CD4-positive, alpha-beta T cell (primary cell): ENCODE measurements around the gene RUNX1. TPM values are rescaled to one million over a fixed set of nuclear protein-coding genes. Genes with fewer than 3 reads are reported as not detected.

ENCODE experiments used
- ATAC-seq: fragments of 200-7000 bp; cut with Tn5 transposase; one replicate; pipeline ENCODE4 v1.10.0; 2022; ENCODE audit warnings: mild to moderate bottlenecking; ENCODE audit not compliant: poor library complexity
- CTCF ChIA-PET: fragments of 350-600 bp; sonication (Branson Sonifier 250); formaldehyde crosslinking; loops from one replicate; lab custom pipeline; 2021; ENCODE audit warnings: antibody characterized with exemption, inconsistent platforms; lab: Charles Lee
- POLR2A ChIA-PET: fragments of 350-600 bp; sonication (Branson Sonifier 250); formaldehyde crosslinking; loops from one replicate; lab custom pipeline; 2021; ENCODE audit warnings: antibody characterized with exemption, inconsistent platforms; lab: Charles Lee
- DNase-seq, 14 experiments: peaks; one replicate each; pipeline ENCODE4 v3.0.0-alpha.2; 2013 to 2020; ENCODE audit warnings: mixed read lengths in 2 of 14
- H3K27ac ChIP-seq, 2 donors: one replicate each; pipeline versions ENCODE4 v1.5.1 to v1.7.0; 2013; ENCODE audit warnings: low read length in 2 of 2, low read depth in 1 of 2, mild to moderate bottlenecking in 1 of 2
- H3K27me3 ChIP-seq, 2 experiments: 1 replicate in 1 of 2; 2 replicates in 1 of 2; pipeline versions ENCODE4 v1.6.1 to v1.7.0; 2013; ENCODE audit warnings: low read length in 2 of 2, control low read depth in 1 of 2, mild to moderate bottlenecking in 1 of 2, moderate library complexity in 1 of 2; ENCODE audit not compliant: insufficient read depth in 2 of 2, control insufficient read depth in 1 of 2
- H3K36me3 ChIP-seq: one replicate; pipeline ENCODE4 v1.6.1; 2013; ENCODE audit warnings: low read length, control low read depth; ENCODE audit not compliant: insufficient read depth
- H3K4me1 ChIP-seq: one replicate; pipeline ENCODE4 v1.6.1; 2013; ENCODE audit warnings: low read length, control low read depth; ENCODE audit not compliant: insufficient read depth
- H3K4me3 ChIP-seq: one replicate; pipeline ENCODE4 v1.5.1; 2013; ENCODE audit warnings: mild to moderate bottlenecking, low read length, moderate library complexity
- H3K9me3 ChIP-seq, 2 experiments: 1 replicate in 1 of 2; 2 replicates in 1 of 2; pipeline versions ENCODE4 v1.6.1 to v1.7.0; 2013; ENCODE audit warnings: low read length in 2 of 2, mild to moderate bottlenecking in 2 of 2, control low read depth in 1 of 2, moderate library complexity in 1 of 2; ENCODE audit not compliant: control insufficient read depth in 1 of 2, insufficient read depth in 1 of 2
- H3K27ac Mint-ChIP-seq: one replicate; pipeline ENCODE4 v1.8.0; 2020; ENCODE audit warnings: mixed read lengths
- H3K27me3 Mint-ChIP-seq: one replicate; pipeline ENCODE4 v1.8.0; 2021; ENCODE audit warnings: mixed read lengths
- H3K36me3 Mint-ChIP-seq: one replicate; pipeline ENCODE4 v1.8.0; 2021; ENCODE audit warnings: low read depth, mixed read lengths
- H3K4me1 Mint-ChIP-seq: one replicate; pipeline ENCODE4 v1.8.0; 2021; ENCODE audit warnings: low read depth, mixed read lengths
- H3K4me3 Mint-ChIP-seq: one replicate; pipeline ENCODE4 v1.8.0; 2020; ENCODE audit warnings: mild to moderate bottlenecking, mixed read lengths
- H3K9me3 Mint-ChIP-seq: one replicate; pipeline ENCODE4 v1.8.0; 2020; ENCODE audit warnings: mixed read lengths
- intact Hi-C, 2 experiments: fragments of 100-400 bp; cut with DNase I in 1 of 2; cut with micrococcal nuclease in 1 of 2; formaldehyde crosslinking; loops; one replicate each; pipeline versions ENCODE4 v1.15.1 to v1.9.0; 2023 to 2025; cut with DNase I, micrococcal nuclease
- total RNA-seq, 174 experiments: library from RNA in 2 of 174; stranded (reverse) in 2 of 174; gene quantifications; one replicate each; pipeline ENCODE4 v1.2.3 and lab custom pipeline; 2021 to 2026
- TF ChIP-seq, protein P1 (sequence below): fragments of 200-600 bp; IDR thresholded peaks from one replicate; pipeline ENCODE4 v1.8.0; 2022; ENCODE audit warnings: antibody characterized with exemption, mild to moderate bottlenecking

Gene RUNX1
- total RNA-seq, 2 experiments from 2014 or later = 71.7 to 74.3 TPM

DNA sequence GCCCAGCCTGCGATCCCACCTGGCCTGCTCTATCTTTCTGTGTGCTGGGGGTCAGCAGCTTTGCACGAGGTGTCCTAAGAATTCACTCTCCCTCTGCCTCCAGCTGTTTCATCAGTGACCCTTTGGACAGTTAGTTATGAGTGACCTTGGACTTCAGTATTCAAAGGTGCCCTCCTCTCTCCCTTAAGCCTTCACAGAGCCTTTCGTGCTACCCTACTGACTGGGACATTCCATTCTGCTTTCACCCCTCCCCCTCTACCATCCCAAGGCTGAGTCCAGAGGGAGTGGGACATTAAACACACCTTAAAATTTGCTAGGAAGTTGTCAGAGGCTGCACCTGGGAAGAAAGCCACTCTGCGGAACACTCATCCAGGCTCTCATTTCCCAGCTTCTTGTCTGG lies 208.4 kb downstream of the RUNX1 start:
- Mint-ChIP-seq H3K9me3 (no peaks in the 10 kb centered on the region), H3K36me3 (peaks cover 92% of the 10 kb centered on the region), H3K27me3 (no peaks in the 10 kb centered on the region), H3K4me1 (peaks cover 63% of the 10 kb centered on the region), H3K27ac (peak overlapping the region; percentile 57), H3K4me3 (no peak overlapping the region)
- H3K4me3 ChIP-seq = no peak overlapping the region
- no peaks in the 10 kb centered on the region for H3K9me3 ChIP-seq
- no peak overlapping the region for H3K27ac ChIP-seq
- H3K36me3 ChIP-seq = peaks cover 60% of the 10 kb centered on the region
- H3K4me1 ChIP-seq = peaks cover 31% of the 10 kb centered on the region
- intact Hi-C loops = no loop called here
- DNase-seq = no peak
- no peak for ATAC-seq
- ChIA-PET POLR2A (no interaction called here), CTCF (no interaction called here)
- H3K27me3 ChIP-seq = no peaks in the 10 kb centered on the region
- TF ChIP-seq, protein P1, sequence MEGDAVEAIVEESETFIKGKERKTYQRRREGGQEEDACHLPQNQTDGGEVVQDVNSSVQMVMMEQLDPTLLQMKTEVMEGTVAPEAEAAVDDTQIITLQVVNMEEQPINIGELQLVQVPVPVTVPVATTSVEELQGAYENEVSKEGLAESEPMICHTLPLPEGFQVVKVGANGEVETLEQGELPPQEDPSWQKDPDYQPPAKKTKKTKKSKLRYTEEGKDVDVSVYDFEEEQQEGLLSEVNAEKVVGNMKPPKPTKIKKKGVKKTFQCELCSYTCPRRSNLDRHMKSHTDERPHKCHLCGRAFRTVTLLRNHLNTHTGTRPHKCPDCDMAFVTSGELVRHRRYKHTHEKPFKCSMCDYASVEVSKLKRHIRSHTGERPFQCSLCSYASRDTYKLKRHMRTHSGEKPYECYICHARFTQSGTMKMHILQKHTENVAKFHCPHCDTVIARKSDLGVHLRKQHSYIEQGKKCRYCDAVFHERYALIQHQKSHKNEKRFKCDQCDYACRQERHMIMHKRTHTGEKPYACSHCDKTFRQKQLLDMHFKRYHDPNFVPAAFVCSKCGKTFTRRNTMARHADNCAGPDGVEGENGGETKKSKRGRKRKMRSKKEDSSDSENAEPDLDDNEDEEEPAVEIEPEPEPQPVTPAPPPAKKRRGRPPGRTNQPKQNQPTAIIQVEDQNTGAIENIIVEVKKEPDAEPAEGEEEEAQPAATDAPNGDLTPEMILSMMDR = no peak

DNA sequence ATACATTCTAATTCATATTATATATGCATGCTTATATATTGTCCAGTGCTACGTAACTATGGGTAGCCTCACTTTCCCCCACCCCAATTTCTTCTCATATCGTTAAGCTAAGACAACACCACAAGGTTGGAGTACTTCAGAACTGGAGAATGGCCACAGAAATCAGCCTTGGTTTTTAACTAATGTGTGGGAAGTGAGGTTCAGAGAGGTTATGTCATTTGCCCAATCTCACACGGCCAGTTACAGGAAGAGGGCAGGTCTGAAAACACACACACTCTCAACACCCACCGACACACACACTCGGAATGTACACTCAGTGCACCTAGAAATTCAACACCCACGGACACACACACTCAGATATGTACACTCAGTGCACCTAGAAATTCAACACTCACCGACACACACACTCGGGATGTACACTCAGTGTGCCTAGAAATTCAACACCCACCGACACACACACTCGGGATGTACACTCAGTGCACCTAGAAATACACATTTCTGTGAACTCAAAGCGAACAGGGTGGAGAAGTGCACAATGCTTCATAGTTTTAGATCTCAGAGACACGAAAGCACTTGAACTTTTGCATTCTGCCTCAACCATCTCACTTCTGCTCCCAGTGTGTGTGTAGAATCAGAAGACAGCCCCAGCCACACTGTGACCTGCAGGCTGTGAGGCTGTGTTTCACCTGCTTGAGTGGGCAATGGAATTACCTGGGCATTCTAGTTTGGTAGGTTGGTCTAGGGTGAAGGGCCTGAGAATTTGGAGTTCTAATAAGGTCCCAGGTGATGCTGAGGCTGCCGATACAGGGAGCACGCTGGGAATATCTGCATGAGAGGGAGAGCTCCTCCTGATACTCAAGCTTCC lies 209.9 kb downstream of the RUNX1 start:
- peaks cover 60% of the 10 kb centered on the region for H3K4me1 Mint-ChIP-seq
- CTCF ChIA-PET = no interaction called here
- intact Hi-C loops = no loop called here
- TF ChIP-seq, protein P1 = no peak
- H3K36me3 Mint-ChIP-seq = peaks cover 92% of the 10 kb centered on the region
- H3K9me3 ChIP-seq = no peaks in the 10 kb centered on the region
- peaks cover 33% of the 10 kb centered on the region for H3K4me1 ChIP-seq
- no peaks in the 10 kb centered on the region for H3K27me3 ChIP-seq
- no peak overlapping the region for H3K4me3 ChIP-seq
- H3K27ac ChIP-seq = no peak overlapping the region
- DNase-seq = no peak
- no peaks in the 10 kb centered on the region for H3K9me3 Mint-ChIP-seq
- ATAC-seq = no peak
- POLR2A ChIA-PET = no interaction called here
- peak overlapping the region; percentile 57 for H3K27ac Mint-ChIP-seq
- peaks cover 61% of the 10 kb centered on the region for H3K36me3 ChIP-seq
- H3K27me3 Mint-ChIP-seq = no peaks in the 10 kb centered on the region
- H3K4me3 Mint-ChIP-seq = no peak overlapping the region

DNA sequence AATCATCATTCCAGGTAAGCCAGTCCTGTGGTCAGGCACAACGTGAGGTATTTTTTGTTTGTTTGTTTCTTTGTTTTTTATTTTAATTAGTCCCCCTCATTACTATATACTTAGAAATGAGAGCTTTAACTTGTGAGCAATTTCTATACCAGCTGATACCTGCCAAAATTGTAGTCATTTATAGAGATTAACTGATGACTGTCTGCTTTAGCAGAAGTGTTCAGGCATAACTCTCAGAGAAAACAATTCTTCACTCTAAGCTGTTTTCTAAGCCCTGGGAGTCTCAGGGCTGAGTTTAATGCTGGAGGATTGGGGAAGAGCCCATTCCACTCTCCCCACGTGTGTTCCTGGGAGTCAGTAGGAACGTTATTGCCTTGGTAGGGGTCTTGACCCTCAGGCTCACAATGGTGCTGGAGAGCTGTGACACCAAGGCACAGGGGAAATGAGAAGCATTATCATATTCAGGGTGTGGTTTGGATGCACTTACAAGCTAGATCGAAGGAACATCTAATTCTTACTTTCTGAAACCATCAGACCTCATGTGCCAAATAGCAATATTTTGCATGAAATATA lies 212.1 kb downstream of the RUNX1 start:
- intact Hi-C loops = no loop called here
- Histone ChIP-seq H3K4me3 (no peak overlapping the region), H3K36me3 (peaks cover 77% of the 10 kb centered on the region), H3K9me3 (no peaks in the 10 kb centered on the region), H3K4me1 (peaks cover 33% of the 10 kb centered on the region), H3K27me3 (no peaks in the 10 kb centered on the region), H3K27ac (no peak overlapping the region)
- no peaks in the 10 kb centered on the region for H3K9me3 Mint-ChIP-seq
- H3K36me3 Mint-ChIP-seq = peaks cover 97% of the 10 kb centered on the region
- TF ChIP-seq, protein P1 = no peak
- peaks cover 52% of the 10 kb centered on the region for H3K4me1 Mint-ChIP-seq
- no peaks in the 10 kb centered on the region for H3K27me3 Mint-ChIP-seq
- DNase-seq = no peak
- peak overlapping the region; percentile 61 for H3K27ac Mint-ChIP-seq
- POLR2A ChIA-PET = no interaction called here
- no peak overlapping the region for H3K4me3 Mint-ChIP-seq
- ATAC-seq = no peak
- CTCF ChIA-PET = interaction anchor here (1.4 kb wide), 1 partner anchor 30 kb away, joined by 5 read pairs; no protein-coding TSS in a partner anchor
